ENCODE measurements around the gene XXYLT1.
"Not testable (repeated sequence)": the region's sequence is repeated elsewhere in the genome, so short reads cannot be mapped to it uniquely, and the experiment has no call there.

The XXYLT1 gene

DNA sequence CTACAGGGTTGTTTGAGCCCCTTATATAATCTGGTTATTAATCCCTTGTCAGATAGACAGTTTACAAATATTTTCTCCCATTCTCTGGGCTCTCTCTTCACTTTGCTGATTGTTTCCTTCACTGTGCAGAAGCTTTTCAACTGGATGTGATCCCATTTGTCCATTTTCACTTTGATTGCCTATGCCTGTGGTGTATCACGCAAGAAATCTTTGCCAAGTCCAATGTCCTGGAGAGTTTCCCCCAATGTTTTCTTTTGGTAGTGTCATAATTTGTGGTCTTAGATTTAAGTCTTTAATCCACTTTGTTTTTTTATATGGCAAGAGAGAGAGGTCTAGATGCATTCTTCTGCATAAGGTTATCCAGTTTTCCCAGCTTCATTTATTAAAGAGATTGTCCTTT lies 40.7 kb downstream of the XXYLT1 start:
- no peak for TF ChIP-seq RARB (CRISPR knock-in tag; IDR thresholded peaks at IDR 0.05)
- TF ChIP-seq ZNF70 (CRISPR knock-in tag; IDR thresholded peaks at IDR 0.05), result no peak
- TF ChIP-seq ISL1 (CRISPR knock-in tag; IDR thresholded peaks at IDR 0.05), result no peak
- TF ChIP-seq TCF4 (CRISPR knock-in tag; IDR thresholded peaks at IDR 0.05; ENCODE audit: borderline replicate concordance), result no peak
- TF ChIP-seq ZFP3 (CRISPR knock-in tag; IDR thresholded peaks at IDR 0.05), result no peak
- no peak for TF ChIP-seq SNAI2 (CRISPR knock-in tag; IDR thresholded peaks at IDR 0.05)
- TF ChIP-seq, protein P1, sequence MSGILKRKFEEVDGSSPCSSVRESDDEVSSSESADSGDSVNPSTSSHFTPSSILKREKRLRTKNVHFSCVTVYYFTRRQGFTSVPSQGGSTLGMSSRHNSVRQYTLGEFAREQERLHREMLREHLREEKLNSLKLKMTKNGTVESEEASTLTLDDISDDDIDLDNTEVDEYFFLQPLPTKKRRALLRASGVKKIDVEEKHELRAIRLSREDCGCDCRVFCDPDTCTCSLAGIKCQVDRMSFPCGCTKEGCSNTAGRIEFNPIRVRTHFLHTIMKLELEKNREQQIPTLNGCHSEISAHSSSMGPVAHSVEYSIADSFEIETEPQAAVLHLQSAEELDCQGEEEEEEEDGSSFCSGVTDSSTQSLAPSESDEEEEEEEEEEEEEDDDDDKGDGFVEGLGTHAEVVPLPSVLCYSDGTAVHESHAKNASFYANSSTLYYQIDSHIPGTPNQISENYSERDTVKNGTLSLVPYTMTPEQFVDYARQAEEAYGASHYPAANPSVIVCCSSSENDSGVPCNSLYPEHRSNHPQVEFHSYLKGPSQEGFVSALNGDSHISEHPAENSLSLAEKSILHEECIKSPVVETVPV (CRISPR knock-in tag; IDR thresholded peaks at IDR 0.05), result no peak
- no peak for TF ChIP-seq ARNTL (CRISPR knock-in tag; IDR thresholded peaks at IDR 0.05; ENCODE audit: borderline replicate concordance, low read depth)
- TF ChIP-seq ZC3H10 (CRISPR knock-in tag; IDR thresholded peaks at IDR 0.05), result no peak
- no peak for TF ChIP-seq CREB5 (CRISPR knock-in tag; IDR thresholded peaks at IDR 0.05; ENCODE audit: low read depth)
- no peak for TF ChIP-seq ZFP30 (CRISPR knock-in tag; IDR thresholded peaks at IDR 0.05)
- no peak for TF ChIP-seq POU6F1 (CRISPR knock-in tag; IDR thresholded peaks at IDR 0.05; ENCODE audit: borderline replicate concordance, low read depth)
- no peak for TF ChIP-seq PPARA (CRISPR knock-in tag; IDR thresholded peaks at IDR 0.05; ENCODE audit: borderline replicate concordance)
- TF ChIP-seq, protein P2, sequence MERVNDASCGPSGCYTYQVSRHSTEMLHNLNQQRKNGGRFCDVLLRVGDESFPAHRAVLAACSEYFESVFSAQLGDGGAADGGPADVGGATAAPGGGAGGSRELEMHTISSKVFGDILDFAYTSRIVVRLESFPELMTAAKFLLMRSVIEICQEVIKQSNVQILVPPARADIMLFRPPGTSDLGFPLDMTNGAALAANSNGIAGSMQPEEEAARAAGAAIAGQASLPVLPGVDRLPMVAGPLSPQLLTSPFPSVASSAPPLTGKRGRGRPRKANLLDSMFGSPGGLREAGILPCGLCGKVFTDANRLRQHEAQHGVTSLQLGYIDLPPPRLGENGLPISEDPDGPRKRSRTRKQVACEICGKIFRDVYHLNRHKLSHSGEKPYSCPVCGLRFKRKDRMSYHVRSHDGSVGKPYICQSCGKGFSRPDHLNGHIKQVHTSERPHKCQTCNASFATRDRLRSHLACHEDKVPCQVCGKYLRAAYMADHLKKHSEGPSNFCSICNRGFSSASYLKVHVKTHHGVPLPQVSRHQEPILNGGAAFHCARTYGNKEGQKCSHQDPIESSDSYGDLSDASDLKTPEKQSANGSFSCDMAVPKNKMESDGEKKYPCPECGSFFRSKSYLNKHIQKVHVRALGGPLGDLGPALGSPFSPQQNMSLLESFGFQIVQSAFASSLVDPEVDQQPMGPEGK (CRISPR knock-in tag; IDR thresholded peaks at IDR 0.05; ENCODE audit: borderline replicate concordance), result no peak
- TF ChIP-seq ZNF565 (CRISPR knock-in tag; conservative IDR thresholded peaks at IDR 0.05; ENCODE audit: low read depth), result no peak
- TF ChIP-seq, protein P3, sequence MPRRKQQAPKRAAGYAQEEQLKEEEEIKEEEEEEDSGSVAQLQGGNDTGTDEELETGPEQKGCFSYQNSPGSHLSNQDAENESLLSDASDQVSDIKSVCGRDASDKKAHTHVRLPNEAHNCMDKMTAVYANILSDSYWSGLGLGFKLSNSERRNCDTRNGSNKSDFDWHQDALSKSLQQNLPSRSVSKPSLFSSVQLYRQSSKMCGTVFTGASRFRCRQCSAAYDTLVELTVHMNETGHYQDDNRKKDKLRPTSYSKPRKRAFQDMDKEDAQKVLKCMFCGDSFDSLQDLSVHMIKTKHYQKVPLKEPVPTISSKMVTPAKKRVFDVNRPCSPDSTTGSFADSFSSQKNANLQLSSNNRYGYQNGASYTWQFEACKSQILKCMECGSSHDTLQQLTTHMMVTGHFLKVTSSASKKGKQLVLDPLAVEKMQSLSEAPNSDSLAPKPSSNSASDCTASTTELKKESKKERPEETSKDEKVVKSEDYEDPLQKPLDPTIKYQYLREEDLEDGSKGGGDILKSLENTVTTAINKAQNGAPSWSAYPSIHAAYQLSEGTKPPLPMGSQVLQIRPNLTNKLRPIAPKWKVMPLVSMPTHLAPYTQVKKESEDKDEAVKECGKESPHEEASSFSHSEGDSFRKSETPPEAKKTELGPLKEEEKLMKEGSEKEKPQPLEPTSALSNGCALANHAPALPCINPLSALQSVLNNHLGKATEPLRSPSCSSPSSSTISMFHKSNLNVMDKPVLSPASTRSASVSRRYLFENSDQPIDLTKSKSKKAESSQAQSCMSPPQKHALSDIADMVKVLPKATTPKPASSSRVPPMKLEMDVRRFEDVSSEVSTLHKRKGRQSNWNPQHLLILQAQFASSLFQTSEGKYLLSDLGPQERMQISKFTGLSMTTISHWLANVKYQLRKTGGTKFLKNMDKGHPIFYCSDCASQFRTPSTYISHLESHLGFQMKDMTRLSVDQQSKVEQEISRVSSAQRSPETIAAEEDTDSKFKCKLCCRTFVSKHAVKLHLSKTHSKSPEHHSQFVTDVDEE (CRISPR knock-in tag; IDR thresholded peaks at IDR 0.05), result no peak
- no peak for TF ChIP-seq BACH2 (CRISPR knock-in tag; IDR thresholded peaks at IDR 0.05; ENCODE audit: borderline replicate concordance)
- TF ChIP-seq GLIS3 (CRISPR knock-in tag; IDR thresholded peaks at IDR 0.05), result no peak
- TF ChIP-seq CSDC2 (CRISPR knock-in tag; IDR thresholded peaks at IDR 0.05), result no peak
- TF ChIP-seq TOX (CRISPR knock-in tag; IDR thresholded peaks at IDR 0.05; ENCODE audit: borderline replicate concordance), result no peak
- ATAC-seq, result no peak

DNA sequence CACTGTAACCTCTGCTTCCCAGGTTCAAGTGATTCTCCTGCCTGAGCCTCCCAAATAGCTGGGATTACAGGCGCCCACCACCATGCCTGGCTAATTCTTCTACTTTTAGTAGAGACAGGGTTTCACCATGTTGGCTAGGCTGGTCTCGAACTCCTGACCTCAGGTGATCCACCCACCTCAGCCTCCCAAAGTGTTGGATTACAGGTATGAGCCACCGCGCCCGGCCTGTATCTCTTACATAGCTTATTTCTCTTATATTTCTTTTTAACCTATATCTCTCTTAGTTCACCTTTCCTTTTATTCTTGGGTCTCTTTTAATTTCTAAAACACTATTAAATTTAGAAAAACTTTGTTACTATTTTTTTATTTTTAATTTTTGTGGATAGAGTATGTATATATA lies 42.1 kb downstream of the XXYLT1 start:
- ATAC-seq, result not testable (repeated sequence)

DNA sequence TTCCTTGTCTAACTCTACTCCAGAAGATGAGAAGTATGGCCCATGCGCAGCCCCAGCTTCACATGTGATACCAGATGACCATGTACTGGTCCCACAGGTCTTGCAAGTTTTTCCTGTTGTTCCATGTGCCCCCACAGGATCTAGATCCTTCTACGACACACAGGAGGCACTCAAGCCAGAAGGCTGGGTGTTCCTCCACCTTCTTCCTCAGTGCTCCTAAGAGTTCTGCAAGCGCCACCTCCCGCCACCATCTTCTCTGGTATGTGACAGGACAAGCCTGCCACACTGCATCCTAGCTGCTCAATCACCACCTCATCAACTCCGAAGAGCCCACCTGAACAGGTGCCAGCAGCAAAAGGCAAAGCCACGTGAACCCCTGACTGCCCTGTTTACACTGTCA lies 43.1 kb downstream of the XXYLT1 start:
- TF ChIP-seq ISL1 (CRISPR knock-in tag; IDR thresholded peaks at IDR 0.05) (no peak), SNAI2 (CRISPR knock-in tag; IDR thresholded peaks at IDR 0.05) (no peak), ZNF8 (CRISPR knock-in tag; IDR thresholded peaks at IDR 0.05) (no peak), RARB (CRISPR knock-in tag; IDR thresholded peaks at IDR 0.05) (no peak), BACH2 (CRISPR knock-in tag; IDR thresholded peaks at IDR 0.05; ENCODE audit: borderline replicate concordance) (no peak), ZFP30 (CRISPR knock-in tag; IDR thresholded peaks at IDR 0.05) (no peak), TCF4 (CRISPR knock-in tag; IDR thresholded peaks at IDR 0.05; ENCODE audit: borderline replicate concordance) (no peak), ZC3H10 (CRISPR knock-in tag; IDR thresholded peaks at IDR 0.05) (no peak), ARNTL (CRISPR knock-in tag; IDR thresholded peaks at IDR 0.05; ENCODE audit: borderline replicate concordance, low read depth) (no peak), POU6F1 (CRISPR knock-in tag; IDR thresholded peaks at IDR 0.05; ENCODE audit: borderline replicate concordance, low read depth) (no peak)
- TF ChIP-seq, protein P3 (CRISPR knock-in tag; IDR thresholded peaks at IDR 0.05), result no peak
- TF ChIP-seq, protein P2 (CRISPR knock-in tag; IDR thresholded peaks at IDR 0.05; ENCODE audit: borderline replicate concordance), result no peak
- ATAC-seq, result no peak
